ENCODE measurements around the gene TREML4.

TREML4 gene

DNA sequence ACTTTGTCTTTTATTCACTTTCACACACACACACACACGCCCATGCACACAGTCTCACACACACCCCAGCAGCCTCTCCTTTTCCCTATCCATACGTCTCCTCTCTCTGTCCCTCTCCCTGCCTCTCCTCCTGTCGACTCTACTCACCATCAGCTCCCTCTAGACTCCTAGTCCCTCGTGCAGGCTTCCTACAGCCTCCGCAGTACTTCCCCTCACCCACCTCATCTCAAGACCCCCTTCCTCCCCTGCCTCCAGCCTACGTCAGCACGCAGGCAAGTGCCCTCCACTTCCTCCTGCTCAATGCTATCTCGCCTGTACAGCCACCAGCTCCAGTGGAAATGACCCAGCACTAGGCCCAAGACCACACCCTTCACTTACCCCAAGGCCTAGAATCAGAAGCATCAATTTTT is 26.4 kb upstream of the TREML4 start:
- WGBS (ENCODE audit: insufficient coverage): 7% methylated on average over 7 of the region's 8 CpGs
- peaks cover 0 to 7% (median 3%) of the 10 kb centered on the region in 4 experiments for H3K36me3 ChIP-seq (ENCODE audit: control insufficient read depth in 4 of 4, insufficient read depth in 4 of 4, low read length in 3 of 4)
- peak overlapping the region; percentile 84 to 90 for H3K27ac ChIP-seq (ENCODE audit: insufficient read depth in 1 of 2, low read depth in 1 of 2, low read length in 2 of 2, poor library complexity in 1 of 2, severe bottlenecking in 2 of 2)
- ChIA-PET POLR2A (no interaction called here), CTCF (interaction anchor here (1.0 to 3.1 kb wide), 5 partner anchors 13 to 131 kb away, joined by 4 to 19 read pairs (median 4); no protein-coding TSS in a partner anchor)
- peaks cover 19 to 49% (median 43%) of the 10 kb centered on the region in 4 experiments for H3K4me1 ChIP-seq (ENCODE audit: control extremely low read depth in 1 of 4, control insufficient read depth in 4 of 4, insufficient read depth in 4 of 4, low read length in 3 of 4)
- peak; percentile 90 to 94 (median 91) for DNase-seq
- no peaks in the 10 kb centered on the region for H3K9me3 ChIP-seq (ENCODE audit: control extremely low read depth in 1 of 5, control insufficient read depth in 4 of 5, insufficient read depth in 2 of 5, low read depth in 1 of 5, low read length in 4 of 5)
- peak overlapping the region in 4 of 7 experiments; percentile 27 to 69 (median 57) for H3K4me3 ChIP-seq (ENCODE audit: control insufficient read depth in 1 of 7, extremely low read depth in 1 of 7, insufficient read depth in 4 of 7, low read depth in 2 of 7, low read length in 6 of 7)
- no peaks in the 10 kb centered on the region for H3K27me3 ChIP-seq (replicated peaks in 2 of 5; ENCODE audit: control insufficient read depth in 4 of 5, insufficient read depth in 5 of 5, low read length in 4 of 5)

DNA sequence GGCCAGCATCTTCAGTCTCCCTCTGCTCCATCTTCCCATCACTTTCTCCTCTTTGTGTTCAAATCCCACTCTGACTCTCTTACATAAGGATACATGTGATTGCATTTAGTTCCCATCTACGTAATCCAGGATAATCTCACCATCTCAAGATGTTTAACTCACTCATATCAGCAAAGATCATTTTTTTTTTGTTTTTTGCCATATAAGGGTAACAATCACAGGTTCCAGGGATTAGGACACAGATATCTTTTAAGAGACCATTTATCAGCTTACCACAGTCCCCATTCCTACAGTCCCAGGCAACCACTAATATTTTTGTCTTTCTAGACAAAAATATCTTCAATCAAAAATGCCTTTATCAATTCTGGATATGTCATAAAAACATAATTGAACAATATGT is 24.0 kb upstream of the TREML4 start:
- no peak for DNase-seq
- Histone ChIP-seq H3K4me1 (ENCODE audit: control extremely low read depth in 1 of 4, control insufficient read depth in 4 of 4, insufficient read depth in 4 of 4, low read length in 3 of 4) (peaks cover 19 to 43% (median 39%) of the 10 kb centered on the region in 4 experiments), H3K9me3 (ENCODE audit: control extremely low read depth in 1 of 5, control insufficient read depth in 4 of 5, insufficient read depth in 2 of 5, low read depth in 1 of 5, low read length in 4 of 5) (peaks cover 0 to 4% (median 0%) of the 10 kb centered on the region in 5 experiments), H3K4me3 (ENCODE audit: control insufficient read depth in 1 of 7, extremely low read depth in 1 of 7, insufficient read depth in 4 of 7, low read depth in 2 of 7, low read length in 6 of 7) (no peak overlapping the region), H3K27ac (ENCODE audit: insufficient read depth in 1 of 2, low read depth in 1 of 2, low read length in 2 of 2, poor library complexity in 1 of 2, severe bottlenecking in 2 of 2) (no peak overlapping the region), H3K27me3 (replicated peaks in 2 of 5; ENCODE audit: control insufficient read depth in 4 of 5, insufficient read depth in 5 of 5, low read length in 4 of 5) (no peaks in the 10 kb centered on the region), H3K36me3 (ENCODE audit: control insufficient read depth in 4 of 4, insufficient read depth in 4 of 4, low read length in 3 of 4) (no peaks in the 10 kb centered on the region)
- WGBS (ENCODE audit: insufficient coverage): no CpG with 5 or more reads among the region's 1 CpG
- CTCF ChIA-PET: no interaction called here
- POLR2A ChIA-PET: no interaction called here

- no peak overlapping the region for H3K27ac ChIP-seq (ENCODE audit: insufficient read depth in 1 of 2, low read depth in 1 of 2, low read length in 2 of 2, poor library complexity in 1 of 2, severe bottlenecking in 2 of 2)
- H3K4me1 ChIP-seq (ENCODE audit: control extremely low read depth in 1 of 4, control insufficient read depth in 4 of 4, insufficient read depth in 4 of 4, low read length in 3 of 4): peaks cover 0 to 10% (median 4%) of the 10 kb centered on the region in 4 experiments
- H3K27me3 ChIP-seq (replicated peaks in 2 of 5; ENCODE audit: control insufficient read depth in 4 of 5, insufficient read depth in 5 of 5, low read length in 4 of 5): no peaks in the 10 kb centered on the region
- no peak for DNase-seq
- no peaks in the 10 kb centered on the region for H3K36me3 ChIP-seq (ENCODE audit: control insufficient read depth in 4 of 4, insufficient read depth in 4 of 4, low read length in 3 of 4)
- 92% methylated on average over 5 of the region's 7 CpGs for WGBS (ENCODE audit: insufficient coverage)
- ChIA-PET CTCF (no interaction called here), POLR2A (no interaction called here)
- H3K4me3 ChIP-seq (ENCODE audit: control insufficient read depth in 1 of 7, extremely low read depth in 1 of 7, insufficient read depth in 4 of 7, low read depth in 2 of 7, low read length in 6 of 7): no peak overlapping the region
- peaks cover 0 to 4% (median 0%) of the 10 kb centered on the region in 5 experiments for H3K9me3 ChIP-seq (ENCODE audit: control extremely low read depth in 1 of 5, control insufficient read depth in 4 of 5, insufficient read depth in 2 of 5, low read depth in 1 of 5, low read length in 4 of 5)
These were observed 19.6 kb upstream of the TREML4 start for GRCh38 chr6:41208439-41209106.

GRCh38 chr6:41209547-41210320 is 18.4 kb upstream of the TREML4 start:
- 90% methylated on average over 5 of the region's 5 CpGs for WGBS (ENCODE audit: insufficient coverage)

GRCh38 chr6:41214559-41215238 is 13.4 kb upstream of the TREML4 start:
- Histone ChIP-seq H3K4me1 (ENCODE audit: control extremely low read depth in 1 of 4, control insufficient read depth in 4 of 4, insufficient read depth in 4 of 4, low read length in 3 of 4) (peaks cover 0 to 7% (median 2%) of the 10 kb centered on the region in 4 experiments), H3K27me3 (replicated peaks in 2 of 5; ENCODE audit: control insufficient read depth in 4 of 5, insufficient read depth in 5 of 5, low read length in 4 of 5) (no peaks in the 10 kb centered on the region), H3K4me3 (ENCODE audit: control insufficient read depth in 1 of 7, extremely low read depth in 1 of 7, insufficient read depth in 4 of 7, low read depth in 2 of 7, low read length in 6 of 7) (no peak overlapping the region), H3K36me3 (ENCODE audit: control insufficient read depth in 4 of 4, insufficient read depth in 4 of 4, low read length in 3 of 4) (no peaks in the 10 kb centered on the region), H3K27ac (ENCODE audit: insufficient read depth in 1 of 2, low read depth in 1 of 2, low read length in 2 of 2, poor library complexity in 1 of 2, severe bottlenecking in 2 of 2) (no peak overlapping the region), H3K9me3 (ENCODE audit: control extremely low read depth in 1 of 5, control insufficient read depth in 4 of 5, insufficient read depth in 2 of 5, low read depth in 1 of 5, low read length in 4 of 5) (peaks cover 0 to 18% (median 6%) of the 10 kb centered on the region in 5 experiments)
- CTCF ChIA-PET: no interaction called here
- POLR2A ChIA-PET: no interaction called here
- no peak for DNase-seq
- 94% methylated on average over 6 of the region's 9 CpGs for WGBS (ENCODE audit: insufficient coverage)

More at GRCh38 chr6:41209547-41210320, 18.4 kb upstream of the TREML4 start:
- no peak overlapping the region for H3K27ac ChIP-seq (ENCODE audit: insufficient read depth in 1 of 2, low read depth in 1 of 2, low read length in 2 of 2, poor library complexity in 1 of 2, severe bottlenecking in 2 of 2)
- H3K9me3 ChIP-seq (ENCODE audit: control extremely low read depth in 1 of 5, control insufficient read depth in 4 of 5, insufficient read depth in 2 of 5, low read depth in 1 of 5, low read length in 4 of 5): peaks cover 0 to 13% (median 4%) of the 10 kb centered on the region in 5 experiments
- POLR2A ChIA-PET: no interaction called here
- H3K36me3 ChIP-seq (ENCODE audit: control insufficient read depth in 4 of 4, insufficient read depth in 4 of 4, low read length in 3 of 4): no peaks in the 10 kb centered on the region
- peaks cover 0 to 10% (median 4%) of the 10 kb centered on the region in 4 experiments for H3K4me1 ChIP-seq (ENCODE audit: control extremely low read depth in 1 of 4, control insufficient read depth in 4 of 4, insufficient read depth in 4 of 4, low read length in 3 of 4)
- H3K27me3 ChIP-seq (replicated peaks in 2 of 5; ENCODE audit: control insufficient read depth in 4 of 5, insufficient read depth in 5 of 5, low read length in 4 of 5): no peaks in the 10 kb centered on the region
- no peak overlapping the region for H3K4me3 ChIP-seq (ENCODE audit: control insufficient read depth in 1 of 7, extremely low read depth in 1 of 7, insufficient read depth in 4 of 7, low read depth in 2 of 7, low read length in 6 of 7)
- CTCF ChIA-PET: no interaction called here
- no peak for DNase-seq

- ChIA-PET CTCF (no interaction called here), POLR2A (no interaction called here)
- Histone ChIP-seq H3K4me3 (ENCODE audit: control insufficient read depth in 1 of 7, extremely low read depth in 1 of 7, insufficient read depth in 4 of 7, low read depth in 2 of 7, low read length in 6 of 7) (no peak overlapping the region), H3K9me3 (ENCODE audit: control extremely low read depth in 1 of 5, control insufficient read depth in 4 of 5, insufficient read depth in 2 of 5, low read depth in 1 of 5, low read length in 4 of 5) (peaks cover 0 to 23% (median 6%) of the 10 kb centered on the region in 5 experiments), H3K4me1 (ENCODE audit: control extremely low read depth in 1 of 4, control insufficient read depth in 4 of 4, insufficient read depth in 4 of 4, low read length in 3 of 4) (no peaks in the 10 kb centered on the region), H3K36me3 (ENCODE audit: control insufficient read depth in 4 of 4, insufficient read depth in 4 of 4, low read length in 3 of 4) (no peaks in the 10 kb centered on the region), H3K27me3 (replicated peaks in 2 of 5; ENCODE audit: control insufficient read depth in 4 of 5, insufficient read depth in 5 of 5, low read length in 4 of 5) (no peaks in the 10 kb centered on the region), H3K27ac (ENCODE audit: insufficient read depth in 1 of 2, low read depth in 1 of 2, low read length in 2 of 2, poor library complexity in 1 of 2, severe bottlenecking in 2 of 2) (no peak overlapping the region)
- no peak for DNase-seq
- WGBS (ENCODE audit: insufficient coverage): 100% methylated on average over 5 of the region's 5 CpGs
These were observed 12.4 kb upstream of the TREML4 start for GRCh38 chr6:41215777-41216176.
